ENCODE measurements around the gene ANXA1. TPM values are rescaled to one million over a fixed set of nuclear protein-coding genes. Genes with fewer than 3 reads are reported as not detected.

The ANXA1 gene
- total RNA-seq, 2 donors from 2014 or later = 13.9 to 63.1 TPM

DNA sequence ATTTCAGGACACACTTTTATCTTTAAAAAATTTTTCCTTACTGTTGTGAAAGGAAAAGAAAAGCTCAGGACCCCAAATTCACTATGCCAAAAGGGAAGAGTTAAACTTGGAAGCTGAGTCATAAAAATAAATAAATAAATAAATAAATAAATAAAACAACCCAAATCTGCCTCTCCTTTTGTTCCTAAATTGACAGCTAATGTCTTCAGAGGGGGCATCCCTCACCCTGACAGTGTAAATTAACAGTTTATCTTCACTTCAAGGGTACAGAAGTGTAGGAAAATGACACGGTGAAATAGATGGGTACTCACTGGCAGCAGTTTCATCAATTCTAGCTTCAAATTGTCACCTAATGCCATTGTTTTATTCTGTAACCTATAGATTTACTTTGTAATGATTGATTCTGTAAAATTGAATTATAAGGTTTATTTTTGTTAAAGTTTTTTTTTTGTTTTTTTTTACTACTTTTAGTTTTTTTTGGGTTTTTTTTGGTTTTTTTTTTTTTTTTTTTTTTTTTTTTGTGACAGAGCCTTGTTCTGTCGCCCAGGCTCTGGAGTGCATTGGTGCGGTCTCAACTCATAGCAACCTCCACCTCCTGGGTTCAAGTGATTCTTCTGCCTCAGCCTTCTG, 18.5 kb upstream of the ANXA1 start:
- Mint-ChIP-seq H3K9me3 (no peaks in the 10 kb centered on the region), H3K36me3 (no peaks in the 10 kb centered on the region), H3K27ac (peak overlapping the region; percentile 94 to 95)
- ATAC-seq (no peak), DNase-seq (ENCODE audit: low spot score in 2 of 2) (no peak)

DNA sequence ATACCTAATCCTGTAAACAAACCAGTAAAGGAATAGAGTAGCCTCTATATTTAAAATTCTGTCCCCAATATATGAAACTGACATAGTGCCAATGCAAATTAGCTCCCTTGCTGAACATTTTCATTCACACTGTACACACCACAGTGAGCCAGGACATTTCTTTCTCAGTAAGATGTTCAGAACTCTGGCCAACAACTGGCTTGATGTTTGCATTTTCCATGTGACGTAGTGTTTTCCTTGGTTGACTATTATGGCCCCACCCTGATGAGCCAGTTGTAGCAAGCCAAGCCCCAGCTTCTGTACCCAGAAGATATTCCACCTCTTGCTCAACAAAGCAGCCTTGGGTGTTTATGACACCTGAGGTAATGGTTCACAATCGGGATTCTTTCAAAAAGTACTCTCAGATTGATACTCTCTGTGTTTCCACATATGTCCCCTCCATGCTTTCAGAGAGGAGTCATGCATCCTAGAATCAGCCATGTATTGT, 17.7 kb upstream of the ANXA1 start:
- ATAC-seq (peak in 1 of 2 donors; percentile 9), DNase-seq (ENCODE audit: low spot score in 2 of 2) (no peak)
- no peaks in the 10 kb centered on the region for H3K9me3 Mint-ChIP-seq
- H3K36me3 Mint-ChIP-seq = no peaks in the 10 kb centered on the region
- peak overlapping the region in 1 of 2 donors; percentile 46 for H3K27ac Mint-ChIP-seq

DNA sequence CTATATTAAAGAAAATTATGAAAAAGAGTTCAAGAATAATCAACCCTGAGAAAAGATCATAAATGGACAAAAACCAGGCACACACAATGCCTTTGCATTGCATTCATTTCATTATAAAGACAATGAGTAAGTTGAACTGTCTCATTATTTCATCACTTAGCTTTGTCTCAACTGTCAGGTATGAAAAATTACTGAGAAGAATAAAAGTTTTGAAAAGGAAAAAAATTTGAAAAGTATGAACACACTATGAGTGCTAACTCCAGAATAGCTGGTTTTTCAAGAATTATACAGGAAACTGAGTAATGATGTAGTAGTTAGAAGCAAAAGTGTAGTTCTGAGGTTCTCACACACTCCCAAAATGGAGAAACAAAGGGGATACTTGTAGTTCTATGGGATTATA, 16.3 kb upstream of the ANXA1 start:
- DNase-seq (ENCODE audit: low spot score in 2 of 2) (no peak), ATAC-seq (peak; percentile 21 to 30)
- Mint-ChIP-seq H3K36me3 (no peaks in the 10 kb centered on the region), H3K9me3 (no peaks in the 10 kb centered on the region), H3K27ac (peak overlapping the region in 1 of 2 donors; percentile 8)

DNA sequence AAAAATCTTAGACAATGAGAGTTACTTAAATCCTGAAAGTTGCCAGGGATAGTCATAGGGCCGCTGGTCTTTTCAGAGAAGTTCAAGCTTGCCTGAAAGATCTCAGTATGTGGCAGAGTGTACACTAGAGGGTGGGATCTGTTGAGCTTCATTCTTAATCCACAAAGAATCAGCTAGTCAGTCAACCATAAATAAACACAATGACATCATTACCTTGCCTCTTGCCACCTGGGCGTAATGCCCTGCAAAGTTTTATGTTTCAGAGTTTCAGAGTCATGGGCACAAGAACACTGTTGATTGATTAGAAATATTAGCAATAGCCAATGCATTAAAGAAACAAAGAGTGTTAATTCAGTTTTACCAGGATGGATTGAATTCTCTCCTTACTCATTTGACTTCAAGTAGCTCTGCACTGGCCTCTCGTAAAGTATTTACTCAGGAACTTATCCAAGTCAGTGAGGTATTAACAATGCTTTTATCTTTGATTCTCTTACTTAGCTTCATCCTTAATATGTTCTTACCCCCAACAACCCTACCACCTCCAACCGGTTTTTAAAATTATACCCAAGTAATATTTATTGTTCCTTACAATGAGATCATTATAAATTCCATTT, 14.3 kb upstream of the ANXA1 start:
- H3K36me3 Mint-ChIP-seq = no peaks in the 10 kb centered on the region
- no peak overlapping the region for H3K27ac Mint-ChIP-seq
- DNase-seq (ENCODE audit: low spot score in 2 of 2) (no peak), ATAC-seq (no peak)
- no peaks in the 10 kb centered on the region for H3K9me3 Mint-ChIP-seq

DNA sequence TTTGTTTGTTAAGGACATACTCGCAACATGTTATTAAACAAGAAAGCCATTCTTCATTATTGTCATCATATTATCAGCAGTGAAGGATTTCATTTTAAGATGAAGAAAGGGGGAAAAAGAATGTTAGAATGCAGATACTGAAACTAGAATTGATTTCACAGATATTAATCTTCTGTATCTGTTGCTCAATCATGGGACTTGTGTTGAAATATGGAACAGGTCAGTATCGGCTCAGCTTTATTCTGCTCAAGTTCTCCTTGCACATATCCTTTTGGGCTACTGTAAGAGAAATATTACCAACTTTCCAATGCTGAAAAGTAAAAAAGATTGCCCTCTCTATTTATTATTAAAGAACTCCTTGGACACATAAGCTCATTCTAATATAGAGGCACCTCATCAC, 13.8 kb upstream of the ANXA1 start:
- ATAC-seq (no peak), DNase-seq (ENCODE audit: low spot score in 2 of 2) (no peak)
- Mint-ChIP-seq H3K27ac (no peak overlapping the region), H3K9me3 (peaks cover 0 to 2% of the 10 kb centered on the region in 2 donors), H3K36me3 (no peaks in the 10 kb centered on the region)

DNA sequence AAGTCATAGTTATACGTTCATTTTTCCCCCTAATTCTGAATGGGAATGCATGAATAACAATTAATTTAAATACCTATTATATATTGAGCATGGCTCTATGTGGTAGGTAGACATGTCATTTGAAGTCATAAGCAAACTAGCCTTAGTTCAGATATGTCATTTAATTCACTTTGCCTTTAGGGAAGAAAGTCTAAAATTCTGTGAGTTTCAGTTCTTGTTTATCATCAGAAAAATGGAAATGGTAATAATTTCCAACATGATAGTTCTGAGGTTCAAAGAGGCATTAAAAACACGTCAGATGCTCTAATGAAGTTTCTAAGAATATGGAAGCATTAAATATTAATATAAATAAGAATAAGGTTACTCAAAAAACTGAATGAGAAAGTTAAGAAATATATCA, 13.1 kb upstream of the ANXA1 start:
- DNase-seq (ENCODE audit: low spot score in 2 of 2) (no peak), ATAC-seq (no peak)
- no peaks in the 10 kb centered on the region for H3K36me3 Mint-ChIP-seq
- H3K27ac Mint-ChIP-seq = no peak overlapping the region
- H3K9me3 Mint-ChIP-seq = peaks cover 0 to 4% of the 10 kb centered on the region in 2 donors

DNA sequence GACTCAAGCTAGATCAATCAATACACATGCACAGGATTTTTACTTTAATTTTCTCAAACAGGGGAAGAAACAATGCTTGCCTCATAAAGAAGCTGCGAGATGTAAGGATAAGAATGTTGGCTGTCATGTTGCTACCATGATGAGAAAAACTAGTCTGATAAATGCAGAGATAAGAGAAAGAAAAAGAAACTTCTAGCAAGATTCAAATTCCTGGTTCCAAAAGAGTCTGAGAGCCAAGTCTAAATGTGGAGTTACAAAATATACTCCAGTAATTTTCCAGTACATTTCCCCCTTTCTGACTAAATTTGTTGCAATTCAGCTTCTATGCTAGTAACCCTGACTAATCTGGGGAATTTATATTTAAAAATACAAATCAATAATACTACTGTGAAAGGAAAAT, 10.4 kb upstream of the ANXA1 start:
- no peak overlapping the region for H3K27ac Mint-ChIP-seq
- peaks cover 0 to 13% of the 10 kb centered on the region in 2 donors for H3K9me3 Mint-ChIP-seq
- no peaks in the 10 kb centered on the region for H3K36me3 Mint-ChIP-seq
- DNase-seq (ENCODE audit: low spot score in 2 of 2) (no peak), ATAC-seq (no peak)

DNA sequence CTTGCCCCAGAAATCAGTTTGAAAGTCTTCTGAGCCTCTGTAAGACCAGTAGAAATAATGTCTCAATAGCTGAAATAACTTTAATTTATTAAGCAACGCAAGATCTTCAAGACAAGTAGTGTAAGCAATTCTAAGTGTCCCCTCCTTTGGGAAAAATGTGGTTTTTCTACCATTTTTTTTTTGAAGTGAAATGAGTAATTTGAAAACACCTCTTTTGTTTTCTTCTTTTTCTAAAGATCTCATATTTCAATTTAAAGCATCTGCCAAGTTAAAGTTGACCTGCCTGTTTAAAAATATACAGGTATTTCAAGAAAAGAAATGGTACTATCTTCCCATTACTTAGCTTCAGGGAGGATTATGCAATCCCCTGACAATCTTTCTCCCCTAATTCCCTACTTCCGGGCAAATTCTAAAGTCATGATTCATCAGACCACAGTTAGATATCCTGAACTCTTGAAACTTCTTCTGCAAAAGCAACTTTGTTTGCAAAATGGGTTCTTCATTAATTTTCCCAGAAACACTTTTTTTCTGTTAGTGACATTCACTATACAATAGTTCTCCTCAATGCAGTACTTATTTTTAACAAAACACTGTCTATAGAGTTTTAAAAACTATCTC, 7.8 kb upstream of the ANXA1 start:
- DNase-seq (ENCODE audit: low spot score in 2 of 2) (no peak), ATAC-seq (no peak)
- no peak overlapping the region for H3K27ac Mint-ChIP-seq
- peaks cover 0 to 6% of the 10 kb centered on the region in 2 donors for H3K36me3 Mint-ChIP-seq
- peaks cover 0 to 17% of the 10 kb centered on the region in 2 donors for H3K9me3 Mint-ChIP-seq

DNA sequence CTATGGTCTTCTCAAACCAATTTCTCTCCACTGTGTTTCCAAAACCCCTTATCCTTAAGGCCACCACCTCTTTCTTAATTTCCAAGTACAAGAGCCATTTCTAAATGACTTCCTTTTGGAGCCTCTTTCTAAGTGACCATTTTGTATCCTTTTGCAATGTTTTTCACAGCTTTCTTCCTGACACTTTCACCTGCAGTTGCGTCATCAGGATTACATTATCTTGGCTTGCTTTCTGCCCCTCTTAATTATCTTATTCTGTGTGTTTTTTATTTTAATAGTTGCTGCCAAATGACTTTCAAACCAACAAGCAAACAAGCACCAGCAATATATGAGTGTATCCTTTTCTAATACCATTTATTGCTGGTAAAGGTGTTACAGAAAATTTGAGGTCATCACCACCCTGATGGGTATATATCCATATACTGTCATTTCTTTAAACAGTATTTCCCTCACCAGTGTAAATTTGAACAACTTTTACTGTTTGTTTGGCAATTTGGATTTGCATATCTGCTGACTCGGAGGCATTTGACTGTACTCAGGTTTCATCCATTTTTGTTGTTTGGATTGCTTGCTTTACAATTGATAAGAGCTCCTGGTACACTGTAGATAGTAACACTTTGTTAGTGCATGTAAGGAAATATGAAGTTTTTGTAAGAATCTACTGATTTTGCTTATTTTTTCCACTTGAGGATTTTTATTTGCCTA, 5.4 kb upstream of the ANXA1 start:
- Mint-ChIP-seq H3K9me3 (peaks cover 0 to 17% of the 10 kb centered on the region in 2 donors), H3K36me3 (peaks cover 0 to 6% of the 10 kb centered on the region in 2 donors), H3K27ac (no peak overlapping the region)
- ATAC-seq (no peak), DNase-seq (ENCODE audit: low spot score in 2 of 2) (no peak)

DNA sequence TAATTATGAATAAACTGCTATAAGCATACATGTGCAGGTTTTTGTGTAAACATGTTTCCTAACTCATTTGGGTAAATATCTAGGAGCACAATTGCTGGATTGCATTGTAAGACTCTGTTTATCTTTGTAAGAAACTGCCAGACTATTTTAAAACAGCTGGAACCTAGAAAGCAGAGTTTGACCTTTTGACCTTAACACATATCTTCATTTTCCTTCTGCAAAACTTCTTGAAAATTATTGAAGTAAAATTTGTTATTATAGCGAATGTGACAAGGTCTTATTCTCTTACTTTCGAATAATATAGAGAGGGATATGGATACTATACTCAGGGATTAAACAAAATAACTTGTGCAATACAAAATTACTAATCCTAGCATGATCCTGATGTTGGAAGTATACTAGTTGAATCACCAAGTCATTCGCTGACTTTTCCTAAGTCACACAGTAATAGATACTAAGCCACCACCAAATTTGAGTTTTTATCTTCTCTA, 3.2 kb upstream of the ANXA1 start:
- peak in 1 of 2 donors; percentile 37 for ATAC-seq
- peaks cover 0 to 13% of the 10 kb centered on the region in 2 donors for H3K9me3 Mint-ChIP-seq
- peak overlapping the region; percentile 11 to 90 for H3K27ac Mint-ChIP-seq
- H3K36me3 Mint-ChIP-seq = peaks cover 0 to 6% of the 10 kb centered on the region in 2 donors
- DNase-seq (ENCODE audit: low spot score in 2 of 2) = no peak

DNA sequence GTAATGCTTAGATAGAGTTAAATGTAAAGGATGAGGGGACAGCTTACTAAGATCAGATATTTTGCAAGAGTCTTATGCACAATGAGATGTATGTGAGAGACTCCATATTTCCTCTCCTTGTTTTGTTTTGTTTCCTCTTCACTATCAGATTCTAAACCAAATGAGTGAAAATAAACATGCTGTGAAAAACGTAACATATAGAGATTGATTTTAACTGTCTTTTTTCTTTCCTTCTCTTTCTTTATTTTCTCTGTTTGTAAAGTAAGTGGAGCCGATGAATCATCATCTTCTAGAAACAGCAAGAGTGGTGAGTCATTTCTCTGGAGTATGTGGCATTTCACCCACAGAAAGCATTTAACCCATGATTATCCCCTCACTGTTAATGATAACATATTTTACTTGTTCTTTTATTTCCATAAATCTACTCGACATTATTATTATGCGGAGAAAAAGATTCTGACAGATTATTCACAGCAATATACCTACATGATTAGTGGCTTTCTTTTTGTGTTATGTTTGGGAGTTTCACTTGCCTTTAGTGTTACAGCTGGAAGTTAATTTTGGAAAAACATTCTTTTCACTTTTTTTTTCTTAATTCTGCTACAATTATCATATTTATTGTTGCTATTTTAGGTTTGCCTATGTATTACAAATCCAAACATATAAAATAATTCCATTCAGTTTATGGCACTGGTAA, 2.1 kb upstream of the ANXA1 start:
- Mint-ChIP-seq H3K9me3 (peaks cover 0 to 13% of the 10 kb centered on the region in 2 donors), H3K27ac (peak overlapping the region; percentile 57 to 90), H3K36me3 (peaks cover 3 to 6% of the 10 kb centered on the region in 2 donors)
- peak; percentile 79 to 82 for ATAC-seq
- DNase-seq (ENCODE audit: low spot score in 2 of 2) = no peak

DNA sequence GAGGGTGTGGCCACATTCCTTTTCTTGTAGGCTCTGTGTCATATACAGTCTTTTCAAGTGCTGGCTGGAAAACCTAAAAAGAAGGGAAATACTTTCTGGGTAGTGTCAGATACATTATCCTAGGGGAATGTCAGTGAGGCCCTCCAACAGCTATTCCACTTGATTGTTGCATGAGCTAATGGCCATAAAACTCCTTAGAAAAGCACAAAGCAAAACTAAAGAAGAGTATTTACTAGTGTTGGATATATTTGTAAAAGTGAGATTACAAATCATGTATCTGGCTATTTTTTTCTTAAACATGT, 829 bp downstream of the ANXA1 start:
- DNase-seq (ENCODE audit: low spot score in 2 of 2) (no peak), ATAC-seq (no peak)
- H3K36me3 Mint-ChIP-seq = peaks cover 5 to 6% of the 10 kb centered on the region in 2 donors
- peaks cover 0 to 5% of the 10 kb centered on the region in 2 donors for H3K9me3 Mint-ChIP-seq
- H3K27ac Mint-ChIP-seq = peak overlapping the region; percentile 61 to 82

DNA sequence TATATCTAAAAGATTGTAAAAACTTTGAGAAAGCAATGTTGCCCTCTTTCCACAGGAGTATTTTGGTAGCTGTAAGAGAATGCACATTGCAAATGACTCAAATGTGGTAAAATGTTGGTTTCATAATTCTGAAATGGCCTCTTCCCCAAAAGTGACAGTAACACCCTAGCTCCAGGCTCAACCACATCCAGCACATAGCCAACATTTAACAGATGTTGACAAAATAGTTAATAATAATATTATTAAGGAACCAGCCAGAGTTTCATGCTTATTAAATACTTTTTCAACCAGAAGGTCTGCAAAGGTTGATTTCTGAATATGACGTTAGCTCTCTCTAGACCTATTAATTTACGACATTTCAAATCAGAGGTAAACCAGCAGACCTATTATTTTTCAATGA, 1.3 kb downstream of the ANXA1 start:
- H3K36me3 Mint-ChIP-seq = peaks cover 5 to 8% of the 10 kb centered on the region in 2 donors
- peaks cover 0 to 3% of the 10 kb centered on the region in 2 donors for H3K9me3 Mint-ChIP-seq
- ATAC-seq (peak; percentile 58 to 59), DNase-seq (ENCODE audit: low spot score in 2 of 2) (no peak)
- H3K27ac Mint-ChIP-seq = peak overlapping the region; percentile 61 to 82

DNA sequence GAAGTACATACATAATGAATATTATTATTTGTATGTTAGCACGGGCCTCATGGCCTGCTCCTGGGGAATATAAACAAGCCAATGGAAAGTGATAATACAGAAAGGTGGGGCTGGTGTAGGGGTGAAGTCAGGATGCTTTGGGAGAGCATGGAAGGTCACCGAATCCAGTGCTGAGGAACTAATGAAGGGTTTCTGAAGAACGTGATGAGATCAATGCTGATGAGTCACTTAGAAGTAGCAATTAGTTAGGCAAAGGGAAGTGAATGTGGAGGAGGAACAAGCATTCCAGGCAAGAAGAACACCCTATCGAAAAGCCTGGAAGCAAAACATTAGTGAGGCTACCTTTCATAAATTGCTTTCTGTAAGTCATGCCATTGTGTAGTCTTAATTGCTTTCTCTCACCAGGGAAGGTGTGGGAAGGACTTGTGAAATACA, 2.1 kb downstream of the ANXA1 start:
- peaks cover 5 to 8% of the 10 kb centered on the region in 2 donors for H3K36me3 Mint-ChIP-seq
- peak overlapping the region; percentile 34 to 93 for H3K27ac Mint-ChIP-seq
- no peak for DNase-seq (ENCODE audit: low spot score in 2 of 2)
- ATAC-seq = no peak
- H3K9me3 Mint-ChIP-seq = no peaks in the 10 kb centered on the region

DNA sequence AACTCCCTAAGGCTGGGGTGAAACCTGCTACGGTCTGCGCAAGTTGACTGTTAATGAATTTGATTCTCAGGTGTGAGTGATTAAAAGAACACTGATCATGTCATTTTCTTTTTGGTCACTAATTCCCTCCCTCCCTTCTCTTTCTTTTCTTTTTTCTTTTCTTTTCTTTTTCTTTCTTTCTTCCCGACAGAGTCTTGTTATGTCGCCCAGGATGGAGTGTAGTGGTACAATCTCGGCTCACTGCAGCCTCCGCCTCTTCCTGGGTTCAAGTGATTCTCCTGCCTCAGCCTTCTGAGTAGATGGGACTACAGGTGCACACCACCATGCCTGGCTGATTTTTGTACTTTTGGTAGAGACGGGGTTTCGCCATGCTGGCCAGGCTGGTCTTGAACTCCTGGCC, 2.6 kb downstream of the ANXA1 start:
- no peak for DNase-seq (ENCODE audit: low spot score in 2 of 2)
- Mint-ChIP-seq H3K36me3 (peaks cover 5 to 8% of the 10 kb centered on the region in 2 donors), H3K9me3 (no peaks in the 10 kb centered on the region), H3K27ac (peak overlapping the region; percentile 85 to 93)
- ATAC-seq = peak in 1 of 2 donors; percentile 0

DNA sequence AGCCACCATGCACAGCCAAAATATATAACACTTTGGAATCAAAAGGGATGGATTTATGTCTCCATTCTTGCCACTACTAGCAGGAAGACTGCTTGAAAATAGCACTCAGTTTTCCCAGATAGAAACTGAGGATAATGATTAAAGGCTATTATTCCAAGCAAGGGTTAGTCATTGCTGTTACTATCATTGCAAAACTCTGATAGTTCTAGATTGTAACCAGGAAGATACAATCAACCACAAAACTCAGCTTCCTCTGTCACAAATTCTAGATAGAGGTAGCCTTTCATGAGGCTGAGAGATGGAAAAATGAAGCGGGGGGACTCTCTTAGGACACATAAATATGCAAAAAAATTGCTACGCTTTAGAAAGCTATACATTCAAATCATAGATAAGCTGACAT, 3.1 kb downstream of the ANXA1 start:
- H3K36me3 Mint-ChIP-seq = peaks cover 5 to 8% of the 10 kb centered on the region in 2 donors
- ATAC-seq = peak; percentile 51 to 75
- DNase-seq (ENCODE audit: low spot score in 2 of 2) = no peak
- H3K27ac Mint-ChIP-seq = peak overlapping the region; percentile 85 to 93
- H3K9me3 Mint-ChIP-seq = no peaks in the 10 kb centered on the region

Data from activated naive CD4-positive, alpha-beta T cell treated with anti-CD3 and anti-CD28 coated beads, Interleukin-2, amount 50 U/mL, for 72 hours (primary cell).